ENCODE results near the gene MAD2L1.
A peak's percentile ranks its signal among the peaks of the same experiment; 100 is the strongest.

MAD2L1 gene

GRCh38 chr4:120081726-120082125 lies 15.1 kb upstream of the MAD2L1 start:
- Histone ChIP-seq H3K9me3 (no peaks in the 10 kb centered on the region), H3K27me3 (no peaks in the 10 kb centered on the region), H3K4me3 (no peak overlapping the region), H3K4me1 (no peaks in the 10 kb centered on the region), H3K27ac (no peak overlapping the region), H3K36me3 (no peaks in the 10 kb centered on the region)
- no peak for TF ChIP-seq CTCF (IDR thresholded peaks at IDR 0.05)
- intact Hi-C loops (cut with DNase I; ENCODE audit: low total_unique reads): no loop called here
- no peak for DNase-seq

- no peak for TF ChIP-seq CTCF (IDR thresholded peaks at IDR 0.05)
- intact Hi-C loops (cut with DNase I; ENCODE audit: low total_unique reads): no loop called here
- no peaks in the 10 kb centered on the region for H3K9me3 ChIP-seq
- no peaks in the 10 kb centered on the region for H3K27me3 ChIP-seq
- H3K36me3 ChIP-seq: no peaks in the 10 kb centered on the region
- no peak for DNase-seq
- no peak overlapping the region for H3K27ac ChIP-seq
- H3K4me1 ChIP-seq: no peaks in the 10 kb centered on the region
- no peak overlapping the region for H3K4me3 ChIP-seq
Measured at GRCh38 chr4:120080533-120080932, 13.9 kb upstream of the MAD2L1 start.

- TF ChIP-seq CTCF (IDR thresholded peaks at IDR 0.05): no peak
Measured at GRCh38 chr4:120079839-120080520, 13.3 kb upstream of the MAD2L1 start.

GRCh38 chr4:120078216-120078615 lies 11.6 kb upstream of the MAD2L1 start:
- DNase-seq: no peak
- H3K27me3 ChIP-seq: no peaks in the 10 kb centered on the region
- no peak for TF ChIP-seq CTCF (IDR thresholded peaks at IDR 0.05)
- intact Hi-C loops (cut with DNase I; ENCODE audit: low total_unique reads): loop anchor here (10.0 kb wide), 1 partner anchor 1017 kb away; no protein-coding TSS in a partner anchor
- no peak overlapping the region for H3K27ac ChIP-seq
- H3K4me1 ChIP-seq: no peaks in the 10 kb centered on the region
- H3K36me3 ChIP-seq: no peaks in the 10 kb centered on the region
- H3K4me3 ChIP-seq: no peak overlapping the region
- no peaks in the 10 kb centered on the region for H3K9me3 ChIP-seq

More at GRCh38 chr4:120079839-120080520, 13.3 kb upstream of the MAD2L1 start:
- no peaks in the 10 kb centered on the region for H3K36me3 ChIP-seq
- intact Hi-C loops (cut with DNase I; ENCODE audit: low total_unique reads): loop anchor here (10.0 kb wide), 1 partner anchor 1015 kb away; no protein-coding TSS in a partner anchor
- no peaks in the 10 kb centered on the region for H3K4me1 ChIP-seq
- no peak overlapping the region for H3K4me3 ChIP-seq
- no peaks in the 10 kb centered on the region for H3K9me3 ChIP-seq
- H3K27me3 ChIP-seq: no peaks in the 10 kb centered on the region
- DNase-seq: no peak
- H3K27ac ChIP-seq: no peak overlapping the region

GRCh38 chr4:120071192-120071795 lies 4.6 kb upstream of the MAD2L1 start:
- H3K36me3 ChIP-seq: no peaks in the 10 kb centered on the region
- no peaks in the 10 kb centered on the region for H3K9me3 ChIP-seq
- H3K4me3 ChIP-seq: no peak overlapping the region
- no peak for DNase-seq
- H3K4me1 ChIP-seq: peaks cover 0 to 15% (median 9%) of the 10 kb centered on the region in 4 donors
- intact Hi-C loops (cut with DNase I; ENCODE audit: low total_unique reads): loop anchor here (10.0 kb wide), 1 partner anchor 1024 kb away; no protein-coding TSS in a partner anchor
- no peaks in the 10 kb centered on the region for H3K27me3 ChIP-seq
- H3K27ac ChIP-seq: no peak overlapping the region
- TF ChIP-seq CTCF (IDR thresholded peaks at IDR 0.05): peak; percentile 43 to 56

Data from tibial artery (tissue), 4 donors.